Tibial artery (tissue), 4 donors: ENCODE measurements around the gene PLXNA1.
A peak's percentile ranks its signal among the peaks of the same experiment; 100 is the strongest.

Source experiments
- DNase-seq, 2 donors: peaks; one replicate each; pipeline ENCODE4 v3.0.0-alpha.2; 2019
- H3K27ac ChIP-seq, 2 donors: fragments of 200-600 bp; sonication (generic) in 1 of 2; 1 replicate in 1 of 2; 2 replicates in 1 of 2; pipeline ENCODE4 v1.5.1; 2018 to 2019; ENCODE audit warnings: mild to moderate bottlenecking in 1 of 2
- H3K27me3 ChIP-seq, 2 donors: fragments of 200-600 bp; sonication (generic) in 1 of 2; one replicate each; pipeline versions ENCODE4 v1.5.1 to v1.6.0; 2016 to 2019
- H3K36me3 ChIP-seq, 3 donors: fragments of 200-600 bp; sonication (generic) in 2 of 3; one replicate each; pipeline ENCODE4 v1.5.1; 2016 to 2019; ENCODE audit warnings: mild to moderate bottlenecking in 2 of 3
- H3K4me1 ChIP-seq, 4 donors: fragments of 200-600 bp; sonication (generic) in 2 of 4; 1 replicate in 3 of 4; 2 replicates in 1 of 4; pipeline ENCODE4 v1.5.1; 2016 to 2019
- H3K4me3 ChIP-seq, 2 donors: fragments of 200-600 bp; sonication (generic) in 1 of 2; 1 replicate in 1 of 2; 2 replicates in 1 of 2; pipeline ENCODE4 v1.5.1; 2018 to 2019; ENCODE audit warnings: mild to moderate bottlenecking in 2 of 2
- H3K9me3 ChIP-seq, 3 donors: fragments of 200-600 bp; sonication (generic) in 1 of 3; one replicate each; pipeline ENCODE4 v1.5.1; 2016 to 2019
- intact Hi-C: fragments of 100-400 bp; cut with DNase I; formaldehyde crosslinking; loops from one replicate; pipeline ENCODE4 v1.15.0; 2023; ENCODE audit warnings: low total_unique reads
- TF ChIP-seq, protein P1 (sequence below), 2 experiments: fragments of 200-600 bp in 1 of 2; fragments of 450-650 bp in 1 of 2; IDR thresholded peaks; one replicate each; pipeline ENCODE4 v1.5.1; 2017 to 2019; ENCODE audit warnings: antibody characterized with exemption in 2 of 2, mild to moderate bottlenecking in 1 of 2, moderate library complexity in 1 of 2

The PLXNA1 gene

DNA sequence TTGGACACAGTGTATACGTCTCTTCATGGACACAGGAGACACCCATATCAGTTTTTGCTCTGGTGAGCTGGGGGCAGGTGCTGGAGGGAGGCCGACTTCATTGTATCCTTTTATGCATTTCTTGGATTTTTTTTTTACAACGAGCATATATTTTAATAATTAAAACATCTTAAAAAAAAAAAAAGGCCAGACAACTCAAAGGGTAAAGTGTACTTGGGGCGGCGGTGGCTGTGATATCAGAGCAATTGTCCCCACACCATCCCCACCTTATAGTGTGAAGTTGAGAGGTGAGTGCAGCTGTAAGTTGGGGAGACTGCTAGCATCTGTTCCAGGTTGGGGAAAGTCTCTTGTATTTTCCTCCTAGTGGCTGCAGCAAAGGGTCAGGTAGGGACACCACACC lies 12.0 kb upstream of the PLXNA1 start:
- no peak overlapping the region for H3K4me3 ChIP-seq
- no peaks in the 10 kb centered on the region for H3K4me1 ChIP-seq
- DNase-seq = no peak
- H3K27ac ChIP-seq = no peak overlapping the region
- intact Hi-C loops = no loop called here
- H3K27me3 ChIP-seq = peaks cover 0 to 14% of the 10 kb centered on the region in 2 donors
- H3K9me3 ChIP-seq = peaks cover 0 to 11% (median 7%) of the 10 kb centered on the region in 3 donors
- no peaks in the 10 kb centered on the region for H3K36me3 ChIP-seq
- TF ChIP-seq, protein P1, sequence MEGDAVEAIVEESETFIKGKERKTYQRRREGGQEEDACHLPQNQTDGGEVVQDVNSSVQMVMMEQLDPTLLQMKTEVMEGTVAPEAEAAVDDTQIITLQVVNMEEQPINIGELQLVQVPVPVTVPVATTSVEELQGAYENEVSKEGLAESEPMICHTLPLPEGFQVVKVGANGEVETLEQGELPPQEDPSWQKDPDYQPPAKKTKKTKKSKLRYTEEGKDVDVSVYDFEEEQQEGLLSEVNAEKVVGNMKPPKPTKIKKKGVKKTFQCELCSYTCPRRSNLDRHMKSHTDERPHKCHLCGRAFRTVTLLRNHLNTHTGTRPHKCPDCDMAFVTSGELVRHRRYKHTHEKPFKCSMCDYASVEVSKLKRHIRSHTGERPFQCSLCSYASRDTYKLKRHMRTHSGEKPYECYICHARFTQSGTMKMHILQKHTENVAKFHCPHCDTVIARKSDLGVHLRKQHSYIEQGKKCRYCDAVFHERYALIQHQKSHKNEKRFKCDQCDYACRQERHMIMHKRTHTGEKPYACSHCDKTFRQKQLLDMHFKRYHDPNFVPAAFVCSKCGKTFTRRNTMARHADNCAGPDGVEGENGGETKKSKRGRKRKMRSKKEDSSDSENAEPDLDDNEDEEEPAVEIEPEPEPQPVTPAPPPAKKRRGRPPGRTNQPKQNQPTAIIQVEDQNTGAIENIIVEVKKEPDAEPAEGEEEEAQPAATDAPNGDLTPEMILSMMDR (IDR thresholded peaks at IDR 0.05) = no peak

DNA sequence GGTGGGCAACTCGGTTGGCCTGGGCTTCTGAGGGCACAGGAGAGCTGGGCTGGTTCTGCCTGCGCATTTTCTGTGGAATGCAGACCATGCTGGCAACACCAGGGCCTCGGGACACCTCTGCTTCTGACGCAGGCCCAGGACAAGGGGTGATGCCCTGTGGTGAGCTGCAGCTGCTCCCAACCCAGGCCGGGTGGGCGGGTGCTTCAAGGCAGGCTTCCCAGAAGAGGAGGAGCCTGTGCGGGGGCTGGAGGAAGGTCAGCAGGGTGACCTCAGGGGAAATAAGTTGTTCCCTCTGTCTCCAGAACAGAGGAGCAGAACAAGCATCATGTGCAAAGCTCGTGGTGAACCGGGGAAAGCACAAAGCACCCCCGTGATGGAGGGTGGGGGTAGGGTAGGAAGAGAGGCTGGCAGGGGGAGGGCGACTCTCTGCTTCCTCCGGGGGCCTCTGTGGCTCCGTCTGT lies 11.0 kb upstream of the PLXNA1 start:
- Histone ChIP-seq H3K27ac (no peak overlapping the region), H3K4me1 (no peaks in the 10 kb centered on the region), H3K9me3 (peaks cover 0 to 11% (median 7%) of the 10 kb centered on the region in 3 donors), H3K36me3 (no peaks in the 10 kb centered on the region), H3K4me3 (no peak overlapping the region), H3K27me3 (peaks cover 0 to 14% of the 10 kb centered on the region in 2 donors)
- DNase-seq = peak; percentile 76 to 87
- intact Hi-C loops = no loop called here
- TF ChIP-seq, protein P1 (IDR thresholded peaks at IDR 0.05) = no peak

DNA sequence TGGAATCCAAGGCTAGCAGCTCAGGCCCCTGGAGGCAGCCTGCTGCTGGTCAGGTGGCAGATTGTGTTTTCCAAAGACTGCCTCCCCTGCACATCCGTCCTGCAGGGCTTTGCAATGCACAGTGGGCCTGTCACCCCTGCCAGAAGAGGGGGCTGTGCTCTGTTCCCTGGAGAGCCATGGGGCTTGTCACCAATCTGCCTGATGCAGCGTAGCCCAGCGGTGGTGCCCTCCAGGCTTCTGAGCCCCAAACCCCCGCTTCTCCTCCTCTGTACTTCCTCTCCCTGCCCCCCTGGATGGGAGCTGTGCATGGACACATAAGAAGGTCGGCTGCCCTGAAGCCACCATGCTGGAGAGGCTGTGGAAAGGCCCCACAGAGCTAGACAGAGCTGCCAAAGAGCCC lies 10.0 kb upstream of the PLXNA1 start:
- Histone ChIP-seq H3K27me3 (peaks cover 0 to 14% of the 10 kb centered on the region in 2 donors), H3K4me1 (no peaks in the 10 kb centered on the region), H3K9me3 (peaks cover 0 to 11% (median 7%) of the 10 kb centered on the region in 3 donors), H3K36me3 (no peaks in the 10 kb centered on the region), H3K4me3 (no peak overlapping the region), H3K27ac (no peak overlapping the region)
- intact Hi-C loops = no loop called here
- no peak for DNase-seq
- TF ChIP-seq, protein P1 (IDR thresholded peaks at IDR 0.05) = no peak

DNA sequence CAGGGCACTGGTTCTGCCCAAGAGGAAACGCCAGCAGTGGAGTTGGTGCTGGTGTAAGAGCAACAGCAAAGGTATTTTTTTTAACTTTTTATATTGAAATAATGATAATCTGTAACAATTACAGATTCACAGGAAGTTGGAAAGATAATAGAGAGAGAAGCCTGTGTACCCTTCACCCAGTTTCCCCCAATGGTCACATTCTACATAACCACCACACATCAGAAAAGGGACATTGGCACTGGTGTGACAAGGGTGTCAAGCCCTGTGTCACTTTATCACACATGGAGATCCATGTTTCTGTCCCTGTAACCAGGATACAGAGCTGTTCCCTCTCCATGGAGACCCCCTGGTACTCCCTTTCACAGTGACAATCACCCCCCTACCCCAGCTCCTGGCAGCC lies 9.1 kb upstream of the PLXNA1 start:
- H3K27me3 ChIP-seq = peaks cover 0 to 14% of the 10 kb centered on the region in 2 donors
- no peak overlapping the region for H3K4me3 ChIP-seq
- no peaks in the 10 kb centered on the region for H3K4me1 ChIP-seq
- H3K9me3 ChIP-seq = peaks cover 0 to 11% (median 7%) of the 10 kb centered on the region in 3 donors
- no peak for DNase-seq
- no peak overlapping the region for H3K27ac ChIP-seq
- intact Hi-C loops = no loop called here
- TF ChIP-seq, protein P1 (IDR thresholded peaks at IDR 0.05) = no peak
- H3K36me3 ChIP-seq = no peaks in the 10 kb centered on the region

DNA sequence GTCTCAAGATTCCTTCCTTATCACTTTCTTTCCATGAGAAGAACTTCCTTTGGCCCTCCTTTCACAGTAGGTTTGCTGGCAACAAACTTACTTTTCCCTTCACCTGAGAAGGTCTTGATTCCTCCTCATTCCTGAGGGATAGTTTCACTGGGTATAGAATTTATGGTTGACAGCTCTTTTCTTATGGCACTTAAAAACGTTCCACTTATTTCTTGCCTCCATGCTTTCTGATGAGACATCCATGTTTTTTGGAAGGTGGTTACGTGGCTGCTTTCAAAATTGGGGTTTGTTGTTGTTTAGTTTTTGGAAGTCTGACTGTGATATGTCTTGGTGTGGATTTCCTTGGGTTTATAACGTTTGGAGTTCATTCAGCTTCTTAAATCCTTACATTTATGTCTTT lies 8.2 kb upstream of the PLXNA1 start:
- intact Hi-C loops = no loop called here

More for the DNA sequence above, 8.2 kb upstream of the PLXNA1 start:
- TF ChIP-seq, protein P1 (IDR thresholded peaks at IDR 0.05) = no peak
- no peaks in the 10 kb centered on the region for H3K4me1 ChIP-seq
- no peak overlapping the region for H3K4me3 ChIP-seq
- peaks cover 0 to 16% of the 10 kb centered on the region in 2 donors for H3K27me3 ChIP-seq
- H3K9me3 ChIP-seq = peaks cover 0 to 11% (median 7%) of the 10 kb centered on the region in 3 donors
- H3K36me3 ChIP-seq = no peaks in the 10 kb centered on the region
- no peak overlapping the region for H3K27ac ChIP-seq
- DNase-seq = no peak
